Measurements from ENCODE around the gene TPPP3. TPM values are rescaled to one million over a fixed set of nuclear protein-coding genes. Genes with fewer than 3 reads are reported as not detected.
A peak's percentile ranks its signal among the peaks of the same experiment; 100 is the strongest.

The TPPP3 gene
- total RNA-seq, 1 experiment from 2014 or later = 0.95 TPM

DNA sequence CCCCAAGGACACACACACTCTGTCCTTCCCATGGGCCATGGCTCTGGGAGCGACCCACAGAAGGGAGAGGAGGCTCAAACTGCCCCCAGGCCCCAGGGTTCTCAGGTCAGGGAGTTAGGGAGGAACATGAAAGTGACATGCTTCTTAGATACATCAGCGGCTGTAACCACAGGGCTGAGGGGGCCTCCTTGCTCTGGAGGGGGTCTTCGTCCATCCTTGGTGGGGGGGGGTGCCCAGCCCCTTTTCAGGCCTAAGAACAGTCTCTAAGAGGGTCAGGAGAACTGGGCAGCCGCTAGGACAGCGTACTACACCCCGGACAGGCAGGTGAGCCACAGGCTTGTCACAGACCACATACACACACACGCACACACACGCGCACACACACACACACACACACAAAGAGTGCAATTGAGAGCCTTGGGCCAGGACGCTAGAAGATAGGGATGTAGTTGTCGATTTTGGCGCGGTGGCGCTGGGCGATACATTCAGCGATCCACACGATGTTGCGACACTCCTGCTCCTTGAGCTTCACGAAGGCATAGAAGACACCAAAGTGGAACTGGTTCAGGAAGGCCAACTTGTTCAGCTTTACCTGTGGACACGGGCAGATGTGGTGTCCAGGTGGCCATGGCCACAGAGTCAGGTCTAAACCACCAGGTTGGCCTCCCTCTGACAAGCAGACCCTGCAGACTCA lies 44.9 kb upstream of the TPPP3 start:
- no peaks in the 10 kb centered on the region for H3K36me3 ChIP-seq (ENCODE audit: control insufficient read depth, insufficient read depth, low read length)
- no peak overlapping the region for H3K27ac ChIP-seq (ENCODE audit: low read length)
- in situ Hi-C loops (cut with HindIII; ENCODE audit: low pct_unique_long_range_greater_than_20kb, low sequenced_read_pairs) = no loop called here
- H3K4me1 ChIP-seq (ENCODE audit: control insufficient read depth, insufficient read depth, low read length) = no peaks in the 10 kb centered on the region
- ATAC-seq (no peak), DNase-seq (ENCODE audit: low read depth, low spot score) (no peak)
- no peaks in the 10 kb centered on the region for H3K9me3 ChIP-seq (ENCODE audit: control insufficient read depth, insufficient read depth, low read depth, low read length)
- POLR2A ChIA-PET = no interaction called here
- CTCF ChIA-PET = interaction anchor here (0.6 to 1.1 kb wide), 2 partner anchors 43 to 55 kb away, joined by 4 to 14 read pairs; no protein-coding TSS in a partner anchor
- H3K27me3 ChIP-seq (ENCODE audit: control insufficient read depth, insufficient read depth, low read length) = no peaks in the 10 kb centered on the region
- TSS peak; percentile 96 for BruUV-seq (replicated peaks)
- H3K4me3 ChIP-seq (ENCODE audit: low read depth in 2 of 2, low read length in 2 of 2) = no peak overlapping the region
- TF ChIP-seq, protein P1, sequence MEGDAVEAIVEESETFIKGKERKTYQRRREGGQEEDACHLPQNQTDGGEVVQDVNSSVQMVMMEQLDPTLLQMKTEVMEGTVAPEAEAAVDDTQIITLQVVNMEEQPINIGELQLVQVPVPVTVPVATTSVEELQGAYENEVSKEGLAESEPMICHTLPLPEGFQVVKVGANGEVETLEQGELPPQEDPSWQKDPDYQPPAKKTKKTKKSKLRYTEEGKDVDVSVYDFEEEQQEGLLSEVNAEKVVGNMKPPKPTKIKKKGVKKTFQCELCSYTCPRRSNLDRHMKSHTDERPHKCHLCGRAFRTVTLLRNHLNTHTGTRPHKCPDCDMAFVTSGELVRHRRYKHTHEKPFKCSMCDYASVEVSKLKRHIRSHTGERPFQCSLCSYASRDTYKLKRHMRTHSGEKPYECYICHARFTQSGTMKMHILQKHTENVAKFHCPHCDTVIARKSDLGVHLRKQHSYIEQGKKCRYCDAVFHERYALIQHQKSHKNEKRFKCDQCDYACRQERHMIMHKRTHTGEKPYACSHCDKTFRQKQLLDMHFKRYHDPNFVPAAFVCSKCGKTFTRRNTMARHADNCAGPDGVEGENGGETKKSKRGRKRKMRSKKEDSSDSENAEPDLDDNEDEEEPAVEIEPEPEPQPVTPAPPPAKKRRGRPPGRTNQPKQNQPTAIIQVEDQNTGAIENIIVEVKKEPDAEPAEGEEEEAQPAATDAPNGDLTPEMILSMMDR (IDR thresholded peaks at IDR 0.05) = no peak
- TF ChIP-seq POLR2AphosphoS5 (IDR thresholded peaks at IDR 0.05; ENCODE audit: low read depth, low read length) = no peak
- no peak for TF ChIP-seq TCF7L2 (IDR thresholded peaks at IDR 0.05; ENCODE audit: low read depth, low read length)
- TF ChIP-seq, protein P2, sequence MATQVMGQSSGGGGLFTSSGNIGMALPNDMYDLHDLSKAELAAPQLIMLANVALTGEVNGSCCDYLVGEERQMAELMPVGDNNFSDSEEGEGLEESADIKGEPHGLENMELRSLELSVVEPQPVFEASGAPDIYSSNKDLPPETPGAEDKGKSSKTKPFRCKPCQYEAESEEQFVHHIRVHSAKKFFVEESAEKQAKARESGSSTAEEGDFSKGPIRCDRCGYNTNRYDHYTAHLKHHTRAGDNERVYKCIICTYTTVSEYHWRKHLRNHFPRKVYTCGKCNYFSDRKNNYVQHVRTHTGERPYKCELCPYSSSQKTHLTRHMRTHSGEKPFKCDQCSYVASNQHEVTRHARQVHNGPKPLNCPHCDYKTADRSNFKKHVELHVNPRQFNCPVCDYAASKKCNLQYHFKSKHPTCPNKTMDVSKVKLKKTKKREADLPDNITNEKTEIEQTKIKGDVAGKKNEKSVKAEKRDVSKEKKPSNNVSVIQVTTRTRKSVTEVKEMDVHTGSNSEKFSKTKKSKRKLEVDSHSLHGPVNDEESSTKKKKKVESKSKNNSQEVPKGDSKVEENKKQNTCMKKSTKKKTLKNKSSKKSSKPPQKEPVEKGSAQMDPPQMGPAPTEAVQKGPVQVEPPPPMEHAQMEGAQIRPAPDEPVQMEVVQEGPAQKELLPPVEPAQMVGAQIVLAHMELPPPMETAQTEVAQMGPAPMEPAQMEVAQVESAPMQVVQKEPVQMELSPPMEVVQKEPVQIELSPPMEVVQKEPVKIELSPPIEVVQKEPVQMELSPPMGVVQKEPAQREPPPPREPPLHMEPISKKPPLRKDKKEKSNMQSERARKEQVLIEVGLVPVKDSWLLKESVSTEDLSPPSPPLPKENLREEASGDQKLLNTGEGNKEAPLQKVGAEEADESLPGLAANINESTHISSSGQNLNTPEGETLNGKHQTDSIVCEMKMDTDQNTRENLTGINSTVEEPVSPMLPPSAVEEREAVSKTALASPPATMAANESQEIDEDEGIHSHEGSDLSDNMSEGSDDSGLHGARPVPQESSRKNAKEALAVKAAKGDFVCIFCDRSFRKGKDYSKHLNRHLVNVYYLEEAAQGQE (IDR thresholded peaks at IDR 0.05; ENCODE audit: insufficient read depth in 1 of 2, low read depth in 2 of 2, low read length in 1 of 2) = no peak
- TF ChIP-seq SIN3A (IDR thresholded peaks at IDR 0.05; ENCODE audit: borderline replicate concordance, insufficient read depth, low read depth, low read length) = no peak
- intact Hi-C loops (cut with micrococcal nuclease; ENCODE audit: unreplicated experiment) = no loop called here

DNA sequence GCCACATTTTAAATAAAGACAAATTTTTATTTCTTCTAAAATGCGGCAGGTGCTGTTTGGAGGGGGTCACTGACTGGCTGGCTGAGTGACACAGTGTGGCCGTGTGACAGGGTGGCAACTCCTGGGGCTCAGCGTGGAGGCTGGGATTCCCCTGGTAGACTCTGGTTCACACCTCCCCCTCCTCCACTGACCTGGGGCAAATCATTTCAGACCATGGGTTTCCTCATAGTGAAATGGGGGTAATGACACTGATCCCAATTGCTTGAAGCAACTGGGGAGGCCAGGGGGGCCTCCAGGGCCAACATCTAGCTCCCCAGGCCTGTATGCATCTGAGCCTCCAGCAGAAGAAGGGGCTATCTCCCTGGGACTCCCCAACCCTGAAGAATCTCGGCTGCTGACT lies 44.2 kb upstream of the TPPP3 start:
- no peak for TF ChIP-seq POLR2AphosphoS5 (IDR thresholded peaks at IDR 0.05; ENCODE audit: low read depth, low read length)
- TF ChIP-seq TCF7L2 (IDR thresholded peaks at IDR 0.05; ENCODE audit: low read depth, low read length) = no peak
- TF ChIP-seq SIN3A (IDR thresholded peaks at IDR 0.05; ENCODE audit: borderline replicate concordance, insufficient read depth, low read depth, low read length) = no peak
- TF ChIP-seq, protein P1 (IDR thresholded peaks at IDR 0.05) = no peak
- TF ChIP-seq, protein P2 (IDR thresholded peaks at IDR 0.05; ENCODE audit: insufficient read depth in 1 of 2, low read depth in 2 of 2, low read length in 1 of 2) = no peak
- intact Hi-C loops (cut with micrococcal nuclease; ENCODE audit: unreplicated experiment) = no loop called here
- no peak overlapping the region for H3K27ac ChIP-seq (ENCODE audit: low read length)
- H3K4me1 ChIP-seq (ENCODE audit: control insufficient read depth, insufficient read depth, low read length) = no peaks in the 10 kb centered on the region
- H3K4me3 ChIP-seq (ENCODE audit: low read depth in 2 of 2, low read length in 2 of 2) = no peak overlapping the region
- no peak for DNase-seq (ENCODE audit: low read depth, low spot score)
- no peaks in the 10 kb centered on the region for H3K27me3 ChIP-seq (ENCODE audit: control insufficient read depth, insufficient read depth, low read length)
- H3K36me3 ChIP-seq (ENCODE audit: control insufficient read depth, insufficient read depth, low read length) = no peaks in the 10 kb centered on the region
- ChIA-PET POLR2A (no interaction called here), CTCF (no interaction called here)
- in situ Hi-C loops (cut with HindIII; ENCODE audit: low pct_unique_long_range_greater_than_20kb, low sequenced_read_pairs) = no loop called here
- ATAC-seq = no peak
- no peaks in the 10 kb centered on the region for H3K9me3 ChIP-seq (ENCODE audit: control insufficient read depth, insufficient read depth, low read depth, low read length)
- no TSS peak for BruUV-seq (replicated peaks)
